ENCODE results near the gene CFAP299. TPM values are rescaled to one million over a fixed set of nuclear protein-coding genes. Genes with fewer than 3 reads are reported as not detected.

CFAP299 gene
- total RNA-seq, 1 donor from 2014 or later: not detected

- no peak for DNase-seq (ENCODE audit: low read depth, low spot score)
- Mint-ChIP-seq H3K36me3 (ENCODE audit: low read depth) (no peaks in the 10 kb centered on the region), H3K9me3 (peaks cover 1% of the 10 kb centered on the region), H3K4me1 (no peaks in the 10 kb centered on the region), H3K4me3 (no peak overlapping the region), H3K27ac (ENCODE audit: unreplicated experiment) (no peak overlapping the region), H3K27me3 (ENCODE audit: low read depth) (no peaks in the 10 kb centered on the region)
- no peak for TF ChIP-seq CTCF (conservative IDR thresholded peaks at IDR 0.05)
Measured at GRCh38 chr4:80540785-80541469, 205.4 kb downstream of the CFAP299 start.

GRCh38 chr4:80542747-80543146 is 207.2 kb downstream of the CFAP299 start:
- Mint-ChIP-seq H3K27me3 (ENCODE audit: low read depth) (peaks cover 2% of the 10 kb centered on the region), H3K4me3 (no peak overlapping the region), H3K27ac (ENCODE audit: unreplicated experiment) (no peak overlapping the region), H3K9me3 (no peaks in the 10 kb centered on the region), H3K36me3 (ENCODE audit: low read depth) (no peaks in the 10 kb centered on the region), H3K4me1 (no peaks in the 10 kb centered on the region)
- no peak for DNase-seq (ENCODE audit: low read depth, low spot score)
- no peak for TF ChIP-seq CTCF (conservative IDR thresholded peaks at IDR 0.05)

GRCh38 chr4:80560337-80560736 is 224.8 kb downstream of the CFAP299 start:
- no peak for DNase-seq (ENCODE audit: low read depth, low spot score)
- Mint-ChIP-seq H3K27ac (ENCODE audit: unreplicated experiment) (no peak overlapping the region), H3K4me3 (no peak overlapping the region), H3K4me1 (no peaks in the 10 kb centered on the region), H3K9me3 (peaks cover 10% of the 10 kb centered on the region), H3K27me3 (ENCODE audit: low read depth) (peaks cover 2% of the 10 kb centered on the region), H3K36me3 (ENCODE audit: low read depth) (no peaks in the 10 kb centered on the region)
- TF ChIP-seq CTCF (conservative IDR thresholded peaks at IDR 0.05): no peak

- no peak for TF ChIP-seq CTCF (conservative IDR thresholded peaks at IDR 0.05)
- Mint-ChIP-seq H3K36me3 (ENCODE audit: low read depth) (no peaks in the 10 kb centered on the region), H3K4me1 (peaks cover 10% of the 10 kb centered on the region), H3K27ac (ENCODE audit: unreplicated experiment) (no peak overlapping the region), H3K27me3 (ENCODE audit: low read depth) (peaks cover 2% of the 10 kb centered on the region), H3K9me3 (peaks cover 6% of the 10 kb centered on the region), H3K4me3 (no peak overlapping the region)
- no peak for DNase-seq (ENCODE audit: low read depth, low spot score)
Measured at GRCh38 chr4:80566203-80566872, 230.8 kb downstream of the CFAP299 start.

GRCh38 chr4:80568891-80569290 is 233.4 kb downstream of the CFAP299 start:
- H3K36me3 Mint-ChIP-seq (ENCODE audit: low read depth): no peaks in the 10 kb centered on the region
- no peak overlapping the region for H3K4me3 Mint-ChIP-seq
- peaks cover 10% of the 10 kb centered on the region for H3K4me1 Mint-ChIP-seq
- no peak overlapping the region for H3K27ac Mint-ChIP-seq (ENCODE audit: unreplicated experiment)
- peaks cover 3% of the 10 kb centered on the region for H3K9me3 Mint-ChIP-seq
- H3K27me3 Mint-ChIP-seq (ENCODE audit: low read depth): no peaks in the 10 kb centered on the region
- TF ChIP-seq CTCF (conservative IDR thresholded peaks at IDR 0.05): no peak
- DNase-seq (ENCODE audit: low read depth, low spot score): no peak

All from neural crest cell (in vitro differentiated cells).